Measurements from ENCODE around the gene NONO. TPM values are rescaled to one million over a fixed set of nuclear protein-coding genes. Genes with fewer than 3 reads are reported as not detected.

The NONO gene
- total and polyA plus RNA-seq, 2 of the 4 experiments (the other 2 are of a cell fraction) = 199 to 609 TPM

DNA sequence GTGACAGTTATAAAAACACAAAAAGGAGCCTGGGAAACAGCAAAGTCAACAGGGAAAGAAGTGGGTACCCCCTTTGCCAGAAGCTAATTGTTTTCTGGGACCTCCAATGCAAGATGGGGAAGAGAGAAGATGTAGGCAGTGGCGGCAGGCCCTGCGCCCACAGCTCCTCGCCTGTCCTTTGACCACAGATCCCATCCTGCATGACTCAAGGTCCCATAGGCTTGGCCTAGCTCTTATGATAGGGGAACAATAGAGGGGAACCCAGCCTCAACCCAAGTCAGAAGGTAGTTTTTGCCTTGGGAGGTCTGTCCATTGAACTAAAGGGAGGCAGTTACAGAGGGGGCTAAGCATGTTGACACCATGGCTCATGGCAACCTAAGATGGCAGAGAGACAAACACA lies 43.7 kb upstream of the NONO start:
- no peak overlapping the region for H3K9ac ChIP-seq (ENCODE audit: low read depth, low read length)
- POLR2A ChIA-PET (ENCODE audit: unreplicated experiment) = no interaction called here
- H3K18ac ChIP-seq (ENCODE audit: low read depth, low read length) = no peak overlapping the region
- H3K4me3 ChIP-seq (ENCODE audit: insufficient read depth, low read depth, low read length) = no peak overlapping the region
- no peak overlapping the region for H3K14ac ChIP-seq (replicated peaks; ENCODE audit: low read depth, low read length)
- no peak overlapping the region for H2BK120ac ChIP-seq (ENCODE audit: low read depth, low read length)
- no peaks in the 10 kb centered on the region for H4K20me1 ChIP-seq (ENCODE audit: insufficient read depth, low read length)
- H3K4ac ChIP-seq (ENCODE audit: low read depth, low read length) = no peak overlapping the region
- CTCF ChIA-PET = no interaction called here
- no peaks in the 10 kb centered on the region; the same call in none of the 2 replicates for H3K27me3 ChIP-seq (ENCODE audit: control insufficient read depth, insufficient read depth, low read length)
- no CpG with 5 or more reads among the region's 3 CpGs for WGBS, 2 experiments (ENCODE audit: extremely low coverage in 2 of 2, insufficient read length in 1 of 2)
- no peak overlapping the region for H2AFZ ChIP-seq (replicated peaks; ENCODE audit: low read length, poor library complexity)
- peaks cover 25% of the 10 kb centered on the region for H3K36me3 ChIP-seq (ENCODE audit: control insufficient read depth, insufficient read depth, low read length)
- no peak overlapping the region for H2AK9ac ChIP-seq (replicated peaks; ENCODE audit: low read depth, low read length, poor library complexity)
- no peak overlapping the region for H3K4me2 ChIP-seq (ENCODE audit: low read depth, low read length)
- BruUV-seq (replicated peaks) = TSS peak; percentile 88
- H4K91ac ChIP-seq (ENCODE audit: insufficient read depth, low read depth, low read length) = no peak overlapping the region
- intact Hi-C loops (cut with micrococcal nuclease) = loop anchor here (2.0 kb wide), 1 partner anchor 35 kb away; no protein-coding TSS in a partner anchor
- ATAC-seq (ENCODE audit: low read depth) (no peak), DNase-seq (no peak)
- no peak overlapping the region for H2BK15ac ChIP-seq (ENCODE audit: low read depth, low read length)
- no peak overlapping the region for H2BK20ac ChIP-seq (ENCODE audit: low read depth, low read length)
- H3K9me1 ChIP-seq (ENCODE audit: insufficient read depth, low read length) = no peaks in the 10 kb centered on the region
- H3K56ac ChIP-seq (ENCODE audit: extremely low read depth, insufficient read depth, low read length) = no peak overlapping the region
- H2BK5ac ChIP-seq (ENCODE audit: low read depth, low read length, poor library complexity, severe bottlenecking) = no peak overlapping the region
- no peak overlapping the region for H3K23ac ChIP-seq (ENCODE audit: low read depth, low read length)
- H4K5ac ChIP-seq (ENCODE audit: low read depth, low read length) = no peak overlapping the region
- in situ Hi-C loops (cut with MboI; ENCODE audit: low sequenced_read_pairs) = no loop called here
- TF ChIP-seq, protein P1, sequence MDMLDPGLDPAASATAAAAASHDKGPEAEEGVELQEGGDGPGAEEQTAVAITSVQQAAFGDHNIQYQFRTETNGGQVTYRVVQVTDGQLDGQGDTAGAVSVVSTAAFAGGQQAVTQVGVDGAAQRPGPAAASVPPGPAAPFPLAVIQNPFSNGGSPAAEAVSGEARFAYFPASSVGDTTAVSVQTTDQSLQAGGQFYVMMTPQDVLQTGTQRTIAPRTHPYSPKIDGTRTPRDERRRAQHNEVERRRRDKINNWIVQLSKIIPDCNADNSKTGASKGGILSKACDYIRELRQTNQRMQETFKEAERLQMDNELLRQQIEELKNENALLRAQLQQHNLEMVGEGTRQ (IDR thresholded peaks at IDR 0.05; ENCODE audit: low read depth, low read length) = no peak
- TF ChIP-seq RCOR1 (IDR thresholded peaks at IDR 0.05; ENCODE audit: insufficient replicate concordance, low read length) (no peak), FOS (IDR thresholded peaks at IDR 0.05; ENCODE audit: low read depth, low read length) (no peak), MAFK (IDR thresholded peaks at IDR 0.05; ENCODE audit: low read depth, low read length) (no peak), CHD1 (IDR thresholded peaks at IDR 0.05; ENCODE audit: low read depth, low read length) (no peak), BHLHE40 (IDR thresholded peaks at IDR 0.05; ENCODE audit: low read depth, low read length) (no peak), RFX5 (IDR thresholded peaks at IDR 0.05; ENCODE audit: low read depth, low read length) (no peak), SMC3 (IDR thresholded peaks at IDR 0.05; ENCODE audit: low read depth, low read length) (no peak)
- TF ChIP-seq, protein P2, sequence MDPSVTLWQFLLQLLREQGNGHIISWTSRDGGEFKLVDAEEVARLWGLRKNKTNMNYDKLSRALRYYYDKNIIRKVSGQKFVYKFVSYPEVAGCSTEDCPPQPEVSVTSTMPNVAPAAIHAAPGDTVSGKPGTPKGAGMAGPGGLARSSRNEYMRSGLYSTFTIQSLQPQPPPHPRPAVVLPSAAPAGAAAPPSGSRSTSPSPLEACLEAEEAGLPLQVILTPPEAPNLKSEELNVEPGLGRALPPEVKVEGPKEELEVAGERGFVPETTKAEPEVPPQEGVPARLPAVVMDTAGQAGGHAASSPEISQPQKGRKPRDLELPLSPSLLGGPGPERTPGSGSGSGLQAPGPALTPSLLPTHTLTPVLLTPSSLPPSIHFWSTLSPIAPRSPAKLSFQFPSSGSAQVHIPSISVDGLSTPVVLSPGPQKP (IDR thresholded peaks at IDR 0.05; ENCODE audit: borderline replicate concordance, low read depth, low read length) = no peak
- no peak overlapping the region for H3K27ac ChIP-seq (ENCODE audit: insufficient read depth, low read length)
- H3K9me3 ChIP-seq (ENCODE audit: control insufficient read depth, insufficient read depth, low read length) = no peaks in the 10 kb centered on the region
- H3K4me1 ChIP-seq (ENCODE audit: control insufficient read depth, insufficient read depth, low read length) = no peaks in the 10 kb centered on the region
- dilution Hi-C loops (cut with HindIII; ENCODE audit: low sequenced_read_pairs, unreplicated experiment) = no loop called here
- H4K8ac ChIP-seq (ENCODE audit: low read depth in 2 of 2, low read length in 2 of 2) = no peak overlapping the region
- H3K79me1 ChIP-seq (ENCODE audit: low read depth in 1 of 2, low read length in 2 of 2) = no peaks in the 10 kb centered on the region
- H2AK5ac ChIP-seq (ENCODE audit: low read depth, low read length) = no peak overlapping the region

All from IMR-90 (cell line).